ENCODE results near the gene OLFM2.

The OLFM2 gene

DNA sequence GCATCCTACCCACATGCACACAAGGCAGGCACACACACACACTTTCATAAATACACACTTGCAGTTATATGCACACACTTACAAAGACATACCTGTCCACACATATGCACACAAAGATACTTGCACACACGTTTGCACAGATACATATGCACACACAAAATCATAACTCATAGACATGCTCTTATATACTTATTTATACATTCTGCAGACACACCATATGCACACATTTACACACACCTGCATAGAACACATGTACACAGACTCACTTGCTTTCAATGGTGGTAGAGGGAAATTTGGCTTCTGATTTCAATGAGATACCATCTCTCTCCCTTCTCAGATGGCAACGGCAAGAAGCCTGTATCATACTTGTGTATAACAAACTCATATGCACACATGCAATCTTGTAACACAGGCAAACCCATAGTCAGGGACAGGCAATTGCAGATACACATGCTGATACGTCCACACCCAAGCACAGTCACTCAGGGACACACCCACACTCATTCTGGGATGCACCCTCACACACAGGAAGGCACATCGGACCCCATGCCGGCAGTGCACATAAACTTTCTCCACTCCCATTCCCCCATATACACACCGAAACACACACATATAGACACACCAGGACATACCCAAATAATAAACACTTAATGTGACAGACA is 24.7 kb downstream of the OLFM2 start:
- no peak for FAIRE-seq
- no peak for DNase-seq (ENCODE audit: insufficient read length, low spot score)
- no peak for TF ChIP-seq POLR2A (IDR thresholded peaks at IDR 0.05; ENCODE audit: low read depth, low read length)
- TF ChIP-seq POLR2AphosphoS5 (IDR thresholded peaks at IDR 0.05; ENCODE audit: low read depth, low read length), result no peak
- no peak for TF ChIP-seq TAF1 (IDR thresholded peaks at IDR 0.05; ENCODE audit: low read depth, low read length)
- TF ChIP-seq SPI1 (IDR thresholded peaks at IDR 0.05; ENCODE audit: low read depth, low read length), result no peak
- no peak for TF ChIP-seq POU2F2 (IDR thresholded peaks at IDR 0.05; ENCODE audit: low read depth, low read length)
- no peak for TF ChIP-seq PAX5 (IDR thresholded peaks at IDR 0.05; ENCODE audit: insufficient read depth, low read length, severe bottlenecking)

DNA sequence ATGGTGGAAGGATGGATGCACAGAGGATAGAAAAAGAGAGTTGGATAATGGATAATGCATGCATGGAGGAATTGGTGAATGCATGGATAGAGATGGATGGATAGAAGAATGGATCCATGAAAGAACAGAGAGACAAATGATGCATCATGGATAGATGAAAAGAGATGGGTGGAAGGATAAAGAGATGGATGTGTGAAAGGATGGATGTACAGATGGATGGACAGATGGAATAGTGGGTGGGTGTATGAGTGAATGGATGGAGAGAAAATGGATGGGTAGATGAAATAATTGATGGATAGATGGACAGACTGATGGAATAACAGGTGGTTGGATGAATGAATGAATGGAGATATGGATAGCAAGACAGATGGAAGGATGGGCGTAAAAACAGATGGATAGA is 25.7 kb downstream of the OLFM2 start:
- TF ChIP-seq POU2F2 (IDR thresholded peaks at IDR 0.05; ENCODE audit: low read depth, low read length), result no peak
- TF ChIP-seq TAF1 (IDR thresholded peaks at IDR 0.05; ENCODE audit: low read depth, low read length), result no peak
- TF ChIP-seq POLR2AphosphoS5 (IDR thresholded peaks at IDR 0.05; ENCODE audit: low read depth, low read length), result no peak
- no peak for TF ChIP-seq POLR2A (IDR thresholded peaks at IDR 0.05; ENCODE audit: low read depth, low read length)
- TF ChIP-seq PAX5 (IDR thresholded peaks at IDR 0.05; ENCODE audit: insufficient read depth, low read length, severe bottlenecking), result no peak
- TF ChIP-seq SPI1 (IDR thresholded peaks at IDR 0.05; ENCODE audit: low read depth, low read length), result no peak
- DNase-seq (ENCODE audit: insufficient read length, low spot score), result no peak
- FAIRE-seq, result no peak

DNA sequence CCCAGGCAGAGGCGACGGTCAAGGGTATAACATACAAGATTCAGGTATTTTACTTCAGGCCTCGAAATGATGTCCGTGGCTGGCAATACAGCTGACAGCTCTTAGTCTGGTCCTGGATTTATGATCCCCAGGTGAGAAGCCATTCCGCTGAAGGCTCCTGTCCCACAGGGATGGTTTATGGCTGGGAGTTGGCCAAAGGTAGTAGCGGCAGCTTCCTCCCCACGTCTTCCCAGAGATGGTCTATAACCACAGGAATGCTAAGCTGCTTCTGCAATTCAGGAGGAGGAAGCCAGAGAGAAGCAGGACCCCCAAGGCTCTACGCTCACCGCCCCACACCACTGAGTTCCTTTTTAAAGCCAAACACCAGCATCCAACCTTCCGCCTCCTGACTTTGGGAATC is 27.1 kb downstream of the OLFM2 start:
- no peak for DNase-seq (ENCODE audit: insufficient read length, low spot score)
- TF ChIP-seq POLR2AphosphoS5 (IDR thresholded peaks at IDR 0.05; ENCODE audit: low read depth, low read length), result no peak
- no peak for TF ChIP-seq POLR2A (IDR thresholded peaks at IDR 0.05; ENCODE audit: low read depth, low read length)
- no peak for TF ChIP-seq TAF1 (IDR thresholded peaks at IDR 0.05; ENCODE audit: low read depth, low read length)
- no peak for TF ChIP-seq PAX5 (IDR thresholded peaks at IDR 0.05; ENCODE audit: insufficient read depth, low read length, severe bottlenecking)
- TF ChIP-seq SPI1 (IDR thresholded peaks at IDR 0.05; ENCODE audit: low read depth, low read length), result no peak
- no peak for TF ChIP-seq POU2F2 (IDR thresholded peaks at IDR 0.05; ENCODE audit: low read depth, low read length)
- no peak for FAIRE-seq

DNA sequence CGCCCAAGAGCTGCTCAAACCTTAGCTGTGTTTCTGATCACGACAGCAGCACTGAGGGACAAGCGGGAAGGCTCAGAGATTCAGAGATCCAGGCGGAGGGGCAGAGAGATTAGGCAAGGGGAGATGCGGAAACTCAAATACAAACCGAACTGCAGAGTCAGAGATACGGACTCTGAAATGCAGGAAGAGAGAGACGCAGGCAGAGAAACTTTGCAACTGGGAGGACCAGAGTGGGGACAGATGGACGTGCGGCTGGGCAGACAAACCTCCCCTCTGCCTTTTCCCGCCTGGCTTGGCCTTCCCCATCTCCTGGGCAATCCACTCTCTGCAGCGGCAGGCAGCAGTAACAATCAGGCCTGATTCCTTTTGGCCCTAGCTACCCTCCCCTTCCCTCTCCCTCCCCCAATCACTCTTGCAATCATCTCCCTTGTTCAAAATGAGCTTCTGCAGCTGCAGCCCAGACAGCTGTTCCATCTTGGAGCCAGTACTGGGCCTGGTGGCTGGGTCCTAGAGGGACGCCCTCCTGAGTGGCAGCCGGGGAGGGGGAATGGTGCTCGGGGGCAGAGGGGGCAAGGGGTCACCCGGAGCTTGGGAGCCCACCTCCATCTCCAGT is 29.7 kb downstream of the OLFM2 start:
- TF ChIP-seq TAF1 (IDR thresholded peaks at IDR 0.05; ENCODE audit: low read depth, low read length), result no peak
- no peak for TF ChIP-seq POLR2AphosphoS5 (IDR thresholded peaks at IDR 0.05; ENCODE audit: low read depth, low read length)
- no peak for TF ChIP-seq POLR2A (IDR thresholded peaks at IDR 0.05; ENCODE audit: low read depth, low read length)
- TF ChIP-seq POU2F2 (IDR thresholded peaks at IDR 0.05; ENCODE audit: low read depth, low read length), result no peak
- TF ChIP-seq PAX5 (IDR thresholded peaks at IDR 0.05; ENCODE audit: insufficient read depth, low read length, severe bottlenecking), result no peak
- no peak for TF ChIP-seq SPI1 (IDR thresholded peaks at IDR 0.05; ENCODE audit: low read depth, low read length)
- no peak for FAIRE-seq

DNA sequence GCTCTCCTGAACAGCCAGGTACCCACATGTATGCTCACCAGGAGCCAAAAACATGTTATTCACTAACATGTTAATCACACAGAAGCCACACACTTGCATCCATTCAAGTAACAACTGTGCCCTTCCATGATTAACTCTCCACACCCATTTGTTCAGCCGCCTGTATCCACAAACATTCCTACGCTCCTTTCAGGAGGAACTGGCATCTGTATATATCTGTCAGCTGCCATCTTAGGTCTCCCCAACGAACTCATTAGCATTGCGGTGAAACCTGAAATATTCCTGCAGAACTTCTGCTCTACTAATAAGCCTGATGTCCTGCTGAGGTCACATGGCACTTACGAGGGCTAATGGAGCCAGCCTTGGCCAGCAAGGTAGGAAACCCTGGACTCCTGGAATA is 33.0 kb downstream of the OLFM2 start:
- TF ChIP-seq SPI1 (IDR thresholded peaks at IDR 0.05; ENCODE audit: low read depth, low read length), result no peak
- TF ChIP-seq POLR2A (IDR thresholded peaks at IDR 0.05; ENCODE audit: low read depth, low read length), result no peak
- no peak for TF ChIP-seq POLR2AphosphoS5 (IDR thresholded peaks at IDR 0.05; ENCODE audit: low read depth, low read length)
- no peak for TF ChIP-seq POU2F2 (IDR thresholded peaks at IDR 0.05; ENCODE audit: low read depth, low read length)
- no peak for TF ChIP-seq TAF1 (IDR thresholded peaks at IDR 0.05; ENCODE audit: low read depth, low read length)
- no peak for TF ChIP-seq PAX5 (IDR thresholded peaks at IDR 0.05; ENCODE audit: insufficient read depth, low read length, severe bottlenecking)
- FAIRE-seq, result no peak
- no peak for DNase-seq (ENCODE audit: insufficient read length, low spot score)

More for the DNA sequence above, 29.7 kb downstream of the OLFM2 start:
- no peak for DNase-seq (ENCODE audit: insufficient read length, low spot score)

DNA sequence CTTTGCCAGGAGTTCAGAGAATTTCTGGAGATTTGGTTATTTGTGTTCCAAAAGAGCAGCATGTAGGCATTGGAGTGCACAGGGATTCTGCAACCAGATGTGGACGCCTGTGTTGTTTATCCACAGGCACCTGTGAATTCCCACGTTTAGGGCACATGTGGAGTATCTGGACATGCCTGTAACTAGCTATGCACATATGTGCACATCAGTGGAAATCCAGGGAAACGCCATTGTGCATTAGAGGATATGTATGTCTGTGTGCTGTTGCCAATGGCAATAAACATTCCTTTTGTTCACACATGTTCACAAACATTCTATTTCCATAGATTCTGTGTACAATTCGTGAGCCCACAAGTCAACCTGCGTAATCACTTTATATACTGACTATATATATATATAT is 34.7 kb downstream of the OLFM2 start:
- FAIRE-seq (no peak), DNase-seq (ENCODE audit: insufficient read length, low spot score) (no peak)
- TF ChIP-seq SPI1 (IDR thresholded peaks at IDR 0.05; ENCODE audit: low read depth, low read length), result no peak
- no peak for TF ChIP-seq POLR2AphosphoS5 (IDR thresholded peaks at IDR 0.05; ENCODE audit: low read depth, low read length)

GRCh38 chr19:9901020-9901419 is 35.3 kb downstream of the OLFM2 start:
- TF ChIP-seq POU2F2 (IDR thresholded peaks at IDR 0.05; ENCODE audit: low read depth, low read length) (no peak), PAX5 (IDR thresholded peaks at IDR 0.05; ENCODE audit: insufficient read depth, low read length, severe bottlenecking) (no peak), TAF1 (IDR thresholded peaks at IDR 0.05; ENCODE audit: low read depth, low read length) (no peak), POLR2AphosphoS5 (IDR thresholded peaks at IDR 0.05; ENCODE audit: low read depth, low read length) (no peak), SPI1 (IDR thresholded peaks at IDR 0.05; ENCODE audit: low read depth, low read length) (no peak)
- FAIRE-seq (no peak), DNase-seq (ENCODE audit: insufficient read length, low spot score) (no peak)

DNA sequence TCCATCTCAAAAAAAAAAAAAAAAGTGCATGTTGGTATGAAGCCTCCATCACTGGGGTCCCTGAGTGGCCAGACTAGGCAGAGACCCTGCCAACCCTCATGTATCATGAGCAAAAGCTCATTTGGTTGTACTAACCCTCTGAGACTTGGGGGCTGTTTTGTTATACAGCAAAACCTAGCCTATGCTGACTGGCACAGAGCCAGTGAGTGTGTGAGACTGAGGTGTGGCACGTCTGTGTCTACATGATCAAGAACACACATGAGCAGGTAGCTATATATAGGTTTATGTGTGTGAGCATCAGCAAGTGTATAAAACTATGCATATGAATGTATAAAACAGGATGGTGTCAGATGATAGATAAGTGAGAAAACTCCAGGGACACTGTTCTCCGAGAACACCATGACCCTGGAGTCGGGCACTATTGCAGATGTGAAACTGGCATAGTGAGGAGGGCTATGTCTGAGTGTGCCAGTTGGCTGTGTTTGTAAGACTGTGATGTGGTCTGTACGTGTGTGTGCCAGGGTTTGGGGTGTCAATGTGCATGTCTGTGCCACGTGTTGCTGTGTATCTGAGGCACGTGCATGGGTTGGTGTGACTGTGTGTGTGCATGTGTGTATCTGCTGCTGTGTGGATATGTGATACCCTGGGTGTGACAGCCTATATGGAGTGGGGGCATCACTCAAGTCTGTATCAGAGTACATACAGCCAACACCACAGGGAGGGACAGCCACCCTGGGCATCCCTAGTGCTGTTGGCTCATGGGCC is 44.5 kb downstream of the OLFM2 start:
- FAIRE-seq (no peak), DNase-seq (ENCODE audit: insufficient read length, low spot score) (no peak)
- TF ChIP-seq POLR2AphosphoS5 (IDR thresholded peaks at IDR 0.05; ENCODE audit: low read depth, low read length) (no peak), POLR2A (IDR thresholded peaks at IDR 0.05; ENCODE audit: low read depth, low read length) (no peak), SPI1 (IDR thresholded peaks at IDR 0.05; ENCODE audit: low read depth, low read length) (no peak), TAF1 (IDR thresholded peaks at IDR 0.05; ENCODE audit: low read depth, low read length) (no peak), POU2F2 (IDR thresholded peaks at IDR 0.05; ENCODE audit: low read depth, low read length) (no peak), PAX5 (IDR thresholded peaks at IDR 0.05; ENCODE audit: insufficient read depth, low read length, severe bottlenecking) (no peak)

DNA sequence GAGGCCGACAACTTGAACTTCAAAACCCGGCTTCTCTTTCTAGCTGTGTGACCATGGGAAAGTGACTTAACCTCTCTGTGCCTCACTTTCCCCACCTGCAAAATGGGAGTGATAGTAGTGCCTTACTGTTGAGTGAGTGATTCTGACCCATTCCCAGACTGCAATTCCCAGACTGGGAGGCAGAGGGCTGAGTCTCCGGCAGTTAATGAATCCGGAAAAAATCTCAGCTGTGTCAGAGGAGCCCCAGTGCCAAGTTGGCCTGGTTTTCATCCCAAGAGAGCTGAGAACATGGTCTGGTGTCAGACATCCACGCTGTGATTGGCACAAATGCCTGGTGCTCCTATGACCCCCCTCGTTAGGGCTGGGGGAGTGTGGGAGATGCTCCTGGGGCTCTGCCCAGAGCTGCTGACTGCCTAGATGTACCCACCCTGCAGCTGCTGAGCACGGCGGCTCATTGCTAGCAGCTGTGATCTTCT is 51.2 kb downstream of the OLFM2 start:
- DNase-seq (ENCODE audit: insufficient read length, low spot score) (no peak), FAIRE-seq (no peak)
- no peak for TF ChIP-seq POU2F2 (IDR thresholded peaks at IDR 0.05; ENCODE audit: low read depth, low read length)
- no peak for TF ChIP-seq SPI1 (IDR thresholded peaks at IDR 0.05; ENCODE audit: low read depth, low read length)
- no peak for TF ChIP-seq PAX5 (IDR thresholded peaks at IDR 0.05; ENCODE audit: insufficient read depth, low read length, severe bottlenecking)
- no peak for TF ChIP-seq POLR2A (IDR thresholded peaks at IDR 0.05; ENCODE audit: low read depth, low read length)
- TF ChIP-seq POLR2AphosphoS5 (IDR thresholded peaks at IDR 0.05; ENCODE audit: low read depth, low read length), result no peak
- no peak for TF ChIP-seq TAF1 (IDR thresholded peaks at IDR 0.05; ENCODE audit: low read depth, low read length)

All from GM12891 (cell line).